GM19239 (cell line): ENCODE data around the gene CSRP2.

Source experiments
- DNase-seq: peaks from one replicate; pipeline ENCODE4 v3.0.0; 2011; ENCODE audit warnings: low spot score; ENCODE audit not compliant: insufficient read length
- FAIRE-seq: peaks from 2 replicates; lab custom pipeline; 2011; peaks lifted over from hg19 to GRCh38; lab: Jason Lieb, UNC

The CSRP2 gene

DNA sequence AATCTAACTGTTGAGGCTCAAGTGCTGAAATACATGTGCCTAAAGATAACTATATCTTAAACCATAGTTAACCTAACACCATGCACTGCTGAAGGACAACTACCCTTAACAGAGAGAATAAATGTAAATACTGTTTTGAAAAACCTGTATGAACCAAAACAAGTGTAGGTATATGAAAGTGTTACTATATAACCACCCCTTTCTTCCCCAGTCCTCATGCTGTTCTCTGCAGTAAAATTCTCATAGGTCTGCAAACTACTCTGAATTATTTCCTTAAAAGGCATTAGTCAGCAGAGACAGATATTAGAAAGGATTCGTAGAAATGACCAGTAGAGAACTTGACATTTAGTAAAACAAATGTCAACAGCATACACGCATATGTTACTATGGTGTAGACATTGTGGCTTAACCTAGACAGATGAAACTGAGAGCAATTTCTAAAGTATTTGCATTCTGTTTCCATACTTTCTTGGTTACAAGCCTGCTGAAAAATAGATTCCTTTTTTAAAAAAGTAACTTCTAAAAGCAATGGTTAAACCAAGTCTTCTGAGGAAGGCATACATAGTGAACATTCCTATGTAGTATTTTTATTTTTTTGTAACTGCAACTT lies 13.9 kb downstream of the CSRP2 start:
- DNase-seq (no peak), FAIRE-seq (peak; percentile 84)

DNA sequence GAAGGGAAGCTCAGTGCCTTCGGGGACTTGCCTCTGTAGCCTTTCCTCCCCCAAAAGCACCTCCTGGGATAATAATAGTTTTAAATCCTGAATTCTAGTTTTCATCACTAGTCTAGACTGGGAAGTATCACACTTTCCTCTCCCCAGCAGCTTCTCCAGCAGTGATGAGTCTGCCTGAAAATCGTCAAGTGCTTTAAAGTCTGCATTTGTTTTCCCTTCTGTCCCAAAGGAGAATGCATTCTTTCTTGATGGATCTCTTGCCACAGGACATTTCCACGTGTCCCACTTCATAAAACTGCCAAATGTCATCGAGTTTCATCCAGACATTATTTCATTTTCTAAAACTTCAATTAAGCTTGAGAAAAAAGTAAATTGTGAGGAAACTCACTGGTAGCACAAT lies 15.0 kb downstream of the CSRP2 start:
- DNase-seq (no peak), FAIRE-seq (no peak)

DNA sequence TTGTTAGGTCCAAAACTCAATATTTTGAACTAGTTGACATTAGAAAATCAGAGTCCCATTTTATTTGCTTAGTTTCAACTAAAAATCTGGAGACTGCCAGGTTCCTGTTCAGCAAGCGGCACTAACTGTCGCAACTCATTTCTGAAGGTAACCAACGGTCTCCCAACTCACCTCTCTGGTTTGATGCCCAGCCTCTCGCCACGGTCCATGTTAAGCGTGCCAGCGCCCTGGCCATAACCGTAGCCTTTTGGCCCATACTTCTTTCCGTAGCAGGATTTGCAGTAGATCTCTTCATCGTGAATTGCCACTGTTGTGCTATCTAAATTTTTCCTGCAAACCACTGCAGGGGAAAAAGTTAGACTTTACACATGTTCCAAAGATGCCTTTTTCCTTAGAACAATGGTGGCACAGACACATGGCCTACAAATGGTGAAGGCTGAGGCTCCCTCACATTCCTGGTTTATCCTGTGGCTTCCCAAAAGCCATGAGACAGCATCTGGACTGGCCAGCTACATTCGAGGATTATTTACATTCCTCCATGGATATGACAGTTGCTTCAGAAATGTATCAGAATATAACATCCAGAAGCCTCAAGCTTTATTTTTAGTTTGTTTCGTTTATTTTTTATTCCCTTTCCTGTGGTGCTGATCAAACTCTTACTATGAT lies 15.7 kb downstream of the CSRP2 start:
- no peak for DNase-seq
- FAIRE-seq: no peak

DNA sequence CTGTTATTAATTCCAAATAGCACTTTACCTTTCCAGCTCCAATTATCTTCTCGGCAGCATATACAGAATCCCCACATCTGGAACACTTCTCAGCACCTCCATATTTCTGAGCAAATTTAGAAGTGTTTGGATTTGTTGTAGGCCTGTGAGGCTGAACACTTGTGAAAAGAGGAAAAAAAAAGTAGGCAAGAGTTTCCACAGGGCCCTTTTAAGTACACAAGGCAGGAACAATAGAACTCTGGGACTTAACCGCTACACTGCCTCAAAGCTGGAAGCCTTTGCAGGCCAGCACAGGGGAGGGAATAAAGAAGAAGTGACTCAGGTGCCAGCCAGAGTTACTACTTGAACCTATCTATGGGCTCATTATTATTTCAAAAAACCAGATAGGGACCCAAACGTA lies 18.6 kb downstream of the CSRP2 start:
- FAIRE-seq (no peak), DNase-seq (no peak)

DNA sequence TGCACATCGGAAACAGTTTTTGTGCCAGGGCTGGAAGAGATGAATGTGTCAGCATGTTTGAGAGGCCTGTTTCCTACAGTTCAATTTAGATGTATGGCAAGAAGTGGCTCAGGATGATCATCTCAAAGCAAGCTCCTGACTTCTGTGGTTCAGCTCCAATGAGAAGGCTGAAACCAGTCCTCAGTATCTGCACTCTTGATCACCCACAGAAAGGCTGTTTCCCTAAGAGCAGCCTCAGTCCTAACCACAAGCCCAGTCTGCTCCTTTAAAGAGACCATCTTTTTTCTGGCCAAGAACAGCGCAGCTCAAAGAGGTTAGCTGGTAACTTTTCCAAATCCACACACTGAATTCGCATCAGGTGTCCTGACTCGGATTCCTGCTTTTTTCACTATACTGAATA lies 19.2 kb downstream of the CSRP2 start:
- DNase-seq (no peak), FAIRE-seq (no peak)

DNA sequence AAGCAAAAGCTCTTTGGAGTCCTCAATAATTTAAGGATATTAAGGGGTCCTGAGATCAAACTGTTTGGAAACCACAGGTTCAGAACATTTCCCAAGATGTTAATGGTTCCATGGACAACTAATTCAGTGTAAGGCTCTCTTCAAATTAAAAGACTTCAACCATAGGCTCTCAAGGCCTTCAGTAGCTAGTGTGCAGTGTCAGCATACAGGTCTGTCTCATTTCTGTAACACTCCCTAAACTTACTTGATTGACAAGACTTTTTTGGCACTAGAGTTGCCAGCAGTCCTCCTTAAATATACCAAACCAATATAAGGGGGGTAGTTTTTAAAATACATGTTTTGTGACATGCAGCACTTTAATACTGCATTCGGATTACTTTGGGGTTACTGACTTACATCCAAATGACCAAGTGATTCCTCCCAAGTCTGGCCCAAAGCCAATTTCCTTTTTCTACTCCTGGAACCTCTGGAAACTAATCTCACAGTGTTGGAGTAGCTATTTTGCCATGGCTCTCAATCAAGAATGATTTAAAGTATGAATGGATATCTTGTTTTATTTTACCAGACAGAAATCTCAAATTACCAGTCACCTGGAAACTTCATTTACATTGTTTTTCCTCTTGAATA lies 22.7 kb downstream of the CSRP2 start:
- no peak for DNase-seq
- FAIRE-seq: no peak

DNA sequence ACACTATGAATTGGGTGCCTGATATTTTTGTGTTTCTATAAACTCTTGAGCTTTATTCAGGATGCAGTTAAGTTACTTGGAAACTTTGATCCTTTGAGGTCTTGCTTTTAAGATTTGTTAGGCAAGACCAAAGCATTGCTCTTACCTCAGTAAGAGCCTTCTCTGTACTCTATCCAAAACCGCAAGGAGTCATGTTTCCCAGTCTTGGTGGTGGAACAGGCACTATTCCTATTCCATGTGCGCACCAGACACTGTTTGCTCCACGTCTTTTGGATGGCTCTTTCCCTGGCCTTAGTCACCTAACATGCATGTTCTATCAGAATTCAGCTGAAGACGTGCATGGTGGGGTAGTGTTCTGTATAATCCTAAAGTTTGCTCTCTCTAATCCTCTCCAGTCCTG lies 23.5 kb downstream of the CSRP2 start:
- FAIRE-seq: no peak
- no peak for DNase-seq

DNA sequence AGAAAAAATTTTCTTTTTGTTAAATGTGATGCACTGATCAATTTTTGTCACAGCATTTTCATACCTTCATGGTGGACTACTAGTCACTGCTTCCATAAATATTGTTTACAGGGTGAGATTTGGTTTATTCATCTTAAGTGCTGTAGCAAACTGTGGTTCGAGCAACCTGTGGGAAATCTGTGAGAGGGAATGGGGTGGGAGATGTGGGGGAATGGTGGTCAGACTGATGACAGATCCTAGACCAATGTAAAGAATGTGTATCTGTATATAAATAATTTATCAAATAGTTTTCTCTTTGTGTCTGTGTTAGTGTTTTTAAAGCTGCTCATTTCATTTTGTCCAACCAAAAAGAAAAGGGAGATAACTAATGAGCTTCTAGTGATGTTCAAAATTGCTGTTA lies 26.7 kb downstream of the CSRP2 start:
- FAIRE-seq: no peak

DNA sequence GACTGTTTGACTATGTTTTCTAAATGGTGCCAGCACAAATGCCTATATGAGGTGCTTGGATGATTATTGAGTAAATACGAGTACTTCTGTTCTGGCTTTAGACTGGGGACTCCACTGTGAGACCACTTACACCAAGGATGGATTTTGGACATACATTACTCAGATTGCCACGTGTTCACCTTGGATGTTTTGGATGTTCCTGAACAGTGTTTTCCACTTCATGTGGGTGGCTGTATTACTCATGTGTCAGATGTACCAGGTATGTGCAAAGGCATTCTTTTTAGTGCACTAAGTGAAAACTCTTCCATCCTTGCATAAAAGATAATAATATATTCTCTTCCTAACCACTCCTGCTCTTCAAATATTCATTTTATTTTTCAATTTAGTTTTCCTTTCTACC lies 30.7 kb downstream of the CSRP2 start:
- FAIRE-seq (no peak), DNase-seq (no peak)

More for the DNA sequence above, 26.7 kb downstream of the CSRP2 start:
- no peak for DNase-seq

DNA sequence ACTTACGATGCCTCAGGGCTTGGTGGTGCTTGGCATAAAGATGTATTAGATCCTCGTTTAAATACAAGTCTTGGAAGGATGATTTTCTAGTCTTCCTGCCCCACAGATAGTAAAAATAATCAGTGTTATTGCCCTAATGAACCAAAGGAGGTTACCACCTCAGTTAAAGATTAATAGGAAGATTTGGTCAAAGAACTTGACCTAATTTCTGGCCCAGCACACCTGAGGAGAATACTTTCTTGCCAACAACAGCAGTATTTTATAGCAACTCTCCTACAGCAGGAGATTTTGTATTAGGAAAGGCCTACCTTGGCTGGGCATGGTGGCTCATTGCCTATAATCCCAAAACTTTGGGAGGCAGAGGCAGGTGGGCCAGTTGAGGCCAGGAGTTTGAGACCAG lies 31.6 kb downstream of the CSRP2 start:
- DNase-seq: no peak
- FAIRE-seq: no peak

DNA sequence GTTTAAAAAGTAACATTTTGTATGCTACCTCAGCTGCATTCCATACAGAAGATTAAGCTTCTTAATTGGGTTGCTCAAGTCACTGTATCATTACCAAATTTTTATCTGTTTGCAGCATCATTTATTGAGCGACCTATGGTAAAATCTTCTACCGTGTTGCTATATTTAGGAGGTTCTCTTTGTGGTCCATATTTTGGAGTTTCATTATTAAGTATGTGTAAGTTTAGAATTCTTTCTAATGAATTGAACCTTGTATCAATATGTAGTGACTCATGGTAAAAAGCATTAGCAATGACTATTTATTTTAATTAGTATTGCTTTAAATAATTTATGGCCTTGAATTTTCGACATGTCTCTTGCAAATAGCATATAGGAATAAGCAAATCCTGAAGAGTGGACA lies 42.2 kb downstream of the CSRP2 start:
- no peak for FAIRE-seq
- DNase-seq: no peak

DNA sequence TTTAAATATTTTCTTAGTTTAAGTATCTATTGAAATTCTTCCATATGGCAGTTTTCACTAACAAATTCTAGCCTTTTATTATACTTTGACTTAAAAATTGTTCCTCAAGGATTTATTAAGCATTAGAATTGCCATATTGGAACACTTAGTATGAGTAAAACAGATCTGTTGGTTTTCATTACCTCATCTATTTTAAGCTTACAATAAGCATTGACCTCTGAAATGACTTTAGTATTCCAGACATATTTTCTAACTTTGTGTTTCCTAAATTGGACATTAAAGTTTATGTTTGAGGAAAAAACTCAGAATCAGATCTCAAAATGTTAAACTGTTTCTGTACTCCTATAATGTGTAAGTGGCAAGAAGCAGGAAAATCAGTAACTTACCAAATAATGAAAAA lies 48.4 kb downstream of the CSRP2 start:
- DNase-seq: no peak
- FAIRE-seq: no peak

DNA sequence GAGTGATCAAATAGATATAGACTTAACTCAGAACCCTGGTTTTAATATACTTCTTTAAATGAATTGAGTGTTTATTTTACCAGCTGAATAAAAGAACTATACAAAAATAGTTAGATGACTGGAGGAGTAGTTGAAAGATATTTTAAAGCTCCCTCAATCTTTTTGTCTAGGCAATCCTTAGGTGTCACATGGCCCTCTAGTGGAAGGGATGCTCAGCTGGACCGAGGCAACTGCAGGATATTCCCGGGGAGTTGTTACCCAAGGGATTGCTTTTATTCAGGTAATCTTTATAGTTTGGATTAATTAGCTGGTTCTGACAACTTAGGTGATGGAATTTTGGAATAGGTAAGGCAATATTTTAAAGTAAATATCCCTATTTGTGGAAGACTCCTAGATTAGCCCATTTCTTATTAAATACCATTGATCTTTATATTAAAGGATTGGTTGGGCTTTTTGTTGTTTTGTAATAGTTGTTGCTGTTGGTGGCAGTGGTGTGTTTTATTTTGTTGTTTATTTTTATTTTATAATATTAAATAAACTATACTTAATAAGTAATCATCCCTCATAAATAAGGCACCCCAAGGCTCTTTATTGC lies 57.8 kb downstream of the CSRP2 start:
- DNase-seq: no peak
- FAIRE-seq: no peak

DNA sequence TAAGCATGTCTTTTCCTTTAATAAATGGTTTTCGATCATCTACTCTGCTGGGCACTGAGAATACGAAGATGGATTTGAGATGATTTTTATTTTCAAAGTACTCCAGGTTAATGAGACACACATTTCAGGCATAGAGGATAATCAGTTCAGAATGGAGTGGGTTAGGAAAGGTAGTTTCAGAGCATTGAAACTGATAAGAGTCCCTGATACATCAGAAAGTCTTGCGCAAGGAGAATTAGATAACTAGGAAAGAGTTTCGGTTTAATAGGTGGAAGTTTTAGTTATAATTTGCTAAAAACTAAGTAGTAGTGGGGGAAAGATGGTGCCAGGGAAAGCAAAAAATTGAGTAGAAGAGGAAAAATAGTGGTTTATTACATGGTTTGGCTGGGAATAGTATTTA lies 64.8 kb downstream of the CSRP2 start:
- no peak for FAIRE-seq
- DNase-seq: no peak

DNA sequence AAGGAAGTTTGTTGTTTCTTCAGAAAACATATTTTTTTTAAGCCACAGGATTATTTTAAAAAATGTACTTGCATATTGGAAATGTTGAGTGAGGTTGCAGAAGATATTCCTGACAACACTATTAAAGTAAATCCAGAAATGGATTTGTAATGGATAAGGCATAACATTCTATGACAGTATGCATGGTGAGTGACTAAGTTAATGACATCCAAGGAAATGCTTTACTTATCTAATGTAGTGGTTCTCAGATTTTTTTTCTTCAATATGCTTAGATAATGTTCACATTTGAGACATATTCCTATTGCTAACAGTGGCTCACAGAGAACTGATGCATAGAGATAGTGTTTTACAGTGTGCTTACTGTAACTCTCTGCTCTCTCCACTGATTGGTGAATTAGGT lies 65.6 kb downstream of the CSRP2 start:
- FAIRE-seq: peak; percentile 42
- no peak for DNase-seq

DNA sequence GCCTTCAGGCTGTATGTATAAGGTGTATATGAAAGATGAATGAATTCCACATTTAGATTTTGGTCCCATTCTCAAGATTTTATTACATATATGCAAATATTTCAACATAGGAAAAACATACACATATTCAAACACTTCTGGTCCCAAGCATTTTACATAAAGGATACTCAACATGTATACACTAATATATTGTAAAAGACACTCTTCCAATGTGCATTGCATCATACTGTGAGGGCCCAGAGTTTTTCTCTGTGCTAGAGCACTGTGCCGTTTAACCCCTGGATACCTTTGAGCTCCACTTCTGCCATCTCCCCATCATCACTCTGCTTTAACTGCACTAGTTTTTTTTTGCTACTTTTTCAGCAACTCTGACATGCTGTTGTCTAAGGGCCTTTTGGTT lies 66.8 kb downstream of the CSRP2 start:
- DNase-seq (no peak), FAIRE-seq (no peak)

DNA sequence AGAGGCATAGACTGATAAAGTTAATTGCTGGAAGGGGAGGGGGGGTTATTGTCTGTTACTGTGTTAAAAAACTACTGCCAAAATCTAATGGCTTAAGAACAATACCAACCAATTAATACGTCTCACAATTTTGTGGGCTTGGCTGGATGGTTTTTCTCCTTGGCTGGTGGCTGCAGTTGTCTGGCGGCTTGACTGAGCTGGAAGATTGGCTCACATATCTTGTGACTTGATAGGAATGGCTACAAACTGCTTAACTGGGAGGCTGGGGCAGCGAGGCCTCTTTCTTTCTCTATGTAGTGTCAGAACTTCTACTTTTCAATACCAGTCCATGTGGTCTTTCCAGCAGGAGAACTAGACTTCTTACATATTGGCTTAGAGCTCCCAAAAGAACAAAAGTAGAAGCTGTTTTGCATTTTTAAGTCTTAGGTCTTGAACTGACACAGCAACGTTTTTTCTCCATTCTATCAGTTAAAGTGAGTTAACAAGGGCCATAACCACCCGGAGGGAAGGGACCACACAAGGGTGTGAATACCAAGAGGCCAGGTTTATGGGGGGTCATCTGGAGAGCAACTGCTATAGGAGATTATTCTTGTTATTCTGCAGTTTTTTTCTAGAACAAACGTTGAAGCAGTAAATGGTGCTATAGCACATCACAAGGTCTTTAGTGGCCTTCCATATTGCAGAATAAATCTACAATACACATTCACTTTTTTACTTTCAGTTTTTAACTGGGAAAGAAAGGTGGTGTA lies 68.0 kb downstream of the CSRP2 start:
- no peak for DNase-seq
- no peak for FAIRE-seq
